Upper lobe of right lung (tissue), 1 donor: ENCODE data around the gene CALCOCO1. TPM values are rescaled to one million over a fixed set of nuclear protein-coding genes. Genes with fewer than 3 reads are reported as not detected.

ENCODE experiments used
- ATAC-seq: fragments of 200-7000 bp; cut with Tn5 transposase; one replicate; pipeline ENCODE4 v1.9.1; 2020; ENCODE audit warnings: mild to moderate bottlenecking, moderate library complexity
- DNase-seq: peaks from one replicate; pipeline ENCODE4 v3.0.0-alpha.2; 2020
- H3K27ac ChIP-seq: fragments of 200-600 bp; one replicate; pipeline ENCODE4 v1.8.0; 2022
- H3K27me3 ChIP-seq: fragments of 200-600 bp; one replicate; pipeline ENCODE4 v1.8.0; 2022; ENCODE audit warnings: mild to moderate bottlenecking
- H3K36me3 ChIP-seq: fragments of 200-600 bp; one replicate; pipeline ENCODE4 v1.8.0; 2022
- H3K4me1 ChIP-seq: fragments of 200-600 bp; one replicate; pipeline ENCODE4 v1.8.0; 2022
- H3K4me3 ChIP-seq: fragments of 200-600 bp; one replicate; pipeline ENCODE4 v1.8.0; 2022; ENCODE audit warnings: mild to moderate bottlenecking
- H3K9me3 ChIP-seq: fragments of 200-600 bp; one replicate; pipeline ENCODE4 v1.8.0; 2022
- CTCF ChIP-seq: fragments of 200-600 bp; IDR thresholded peaks from one replicate; pipeline ENCODE4 v1.8.0; 2022; ENCODE audit warnings: antibody characterized with exemption
- intact Hi-C: fragments of 100-400 bp; cut with DNase I; formaldehyde crosslinking; loops from one replicate; pipeline ENCODE4 v1.11.0; 2022
- long read RNA-seq: library from polyadenylated mRNA; unstranded; transcript quantifications from one replicate; pipeline ENCODE4 v2.0.0, GENCODE V29; 2021
- total RNA-seq: library from RNA; stranded (reverse); fragmentation: NEBNext Ultra II Directional; extraction: Animal tissue kit (Norgen Biotek cat#: 25700); gene quantifications from one replicate; pipeline ENCODE4 v1.2.1, GENCODE V29; 2021
- donor health status: DM: no; HTN: yes; CAD: no; lungs with severe emphysema.

The CALCOCO1 gene, protein sequence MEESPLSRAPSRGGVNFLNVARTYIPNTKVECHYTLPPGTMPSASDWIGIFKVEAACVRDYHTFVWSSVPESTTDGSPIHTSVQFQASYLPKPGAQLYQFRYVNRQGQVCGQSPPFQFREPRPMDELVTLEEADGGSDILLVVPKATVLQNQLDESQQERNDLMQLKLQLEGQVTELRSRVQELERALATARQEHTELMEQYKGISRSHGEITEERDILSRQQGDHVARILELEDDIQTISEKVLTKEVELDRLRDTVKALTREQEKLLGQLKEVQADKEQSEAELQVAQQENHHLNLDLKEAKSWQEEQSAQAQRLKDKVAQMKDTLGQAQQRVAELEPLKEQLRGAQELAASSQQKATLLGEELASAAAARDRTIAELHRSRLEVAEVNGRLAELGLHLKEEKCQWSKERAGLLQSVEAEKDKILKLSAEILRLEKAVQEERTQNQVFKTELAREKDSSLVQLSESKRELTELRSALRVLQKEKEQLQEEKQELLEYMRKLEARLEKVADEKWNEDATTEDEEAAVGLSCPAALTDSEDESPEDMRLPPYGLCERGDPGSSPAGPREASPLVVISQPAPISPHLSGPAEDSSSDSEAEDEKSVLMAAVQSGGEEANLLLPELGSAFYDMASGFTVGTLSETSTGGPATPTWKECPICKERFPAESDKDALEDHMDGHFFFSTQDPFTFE
- total RNA-seq: 191 TPM
- long read RNA-seq, transcript CALCOCO1-218 (15 exons, 2,291 nt): major isoform, 77 of 197 reads
- long read RNA-seq, transcript CALCOCO1-210 (14 exons, 3,888 nt): minor isoform, 10 of 197 reads
- long read RNA-seq, partial matches to known transcripts: 36 of 197 reads
- long read RNA-seq, other reads (novel, unspliced or antisense): 73 of 197 reads

DNA sequence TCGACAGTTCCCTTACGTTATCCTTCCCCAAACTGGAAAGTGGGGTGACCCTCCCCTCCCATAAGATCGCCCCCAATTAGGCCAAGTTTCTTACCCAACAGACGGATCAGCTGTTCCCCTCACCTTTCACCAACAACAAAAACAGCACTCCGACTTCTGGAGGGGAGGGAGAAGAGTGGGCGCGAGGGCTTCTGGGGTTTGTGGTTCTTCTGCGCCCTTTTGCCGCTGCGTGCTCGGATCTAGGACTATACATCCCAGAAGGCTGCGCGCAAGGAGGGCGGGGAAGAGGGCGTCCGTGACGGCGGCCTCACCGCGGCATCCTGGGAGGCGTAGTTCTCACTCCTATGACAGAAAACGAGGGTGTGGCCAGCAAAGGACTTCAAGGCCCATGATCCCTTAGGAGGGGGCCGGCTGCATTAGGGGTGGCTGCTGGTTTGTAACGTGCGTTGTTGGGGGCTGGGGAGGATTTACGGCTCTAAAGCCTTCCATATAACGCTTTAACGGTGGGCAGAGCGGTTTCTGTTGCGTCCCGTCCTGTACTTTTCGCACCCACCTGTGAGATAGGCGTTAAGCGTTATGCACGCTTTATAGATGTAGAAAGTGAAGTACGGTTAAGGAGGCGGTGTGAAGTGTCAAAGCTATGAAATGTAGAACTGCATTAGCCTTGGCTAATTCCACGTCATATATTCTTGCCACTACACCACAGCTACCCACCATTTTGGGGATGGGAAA, at the start of gene CALCOCO1:
CALCOCO1 (minus strand) TSS at position 143 of the 732 bp plus-strand sequence. CDS start 2,210 bp downstream, outside the sequence.
- H3K4me3 ChIP-seq: peak within 1 kb of the TSS; percentile 89
- peaks cover 24% of the 10 kb centered on the region for H3K36me3 ChIP-seq
- intact Hi-C loops: no loop called here
- H3K27ac ChIP-seq: peak within 1 kb of the TSS; percentile 88
- no peaks in the 10 kb centered on the region for H3K9me3 ChIP-seq
- DNase-seq: peak; percentile 99
- peaks cover 21% of the 10 kb centered on the region for H3K4me1 ChIP-seq
- ATAC-seq: peak; percentile 99
- TF ChIP-seq CTCF: no peak
- no peaks in the 10 kb centered on the region for H3K27me3 ChIP-seq

DNA sequence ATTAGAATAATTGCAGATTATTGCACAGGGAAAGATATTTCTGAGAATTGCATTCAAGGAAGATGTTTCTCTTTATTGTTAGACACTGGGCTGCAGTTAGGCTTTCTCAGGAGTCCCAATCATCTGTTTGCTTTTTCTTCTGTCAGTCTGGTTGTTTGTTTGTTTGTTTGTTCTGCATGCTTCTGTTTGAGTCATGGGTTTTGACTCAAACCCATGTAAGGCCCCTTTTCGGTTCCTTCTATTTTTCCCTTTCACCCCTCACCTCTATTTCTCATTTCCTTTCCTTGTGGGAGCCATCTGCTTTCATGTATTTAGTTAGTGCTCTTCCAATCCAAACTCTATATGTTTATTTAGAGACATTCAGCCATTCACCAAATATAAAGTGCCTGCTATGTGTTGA, 49.6 kb upstream of the CALCOCO1 start:
- no peak overlapping the region for H3K27ac ChIP-seq
- TF ChIP-seq CTCF: no peak
- no peaks in the 10 kb centered on the region for H3K4me1 ChIP-seq
- intact Hi-C loops: no loop called here
- no peaks in the 10 kb centered on the region for H3K36me3 ChIP-seq
- peaks cover 20% of the 10 kb centered on the region for H3K27me3 ChIP-seq
- no peak for ATAC-seq
- DNase-seq: no peak
- no peaks in the 10 kb centered on the region for H3K9me3 ChIP-seq
- no peak overlapping the region for H3K4me3 ChIP-seq

- H3K27ac ChIP-seq: no peak overlapping the region
- ATAC-seq (peak; percentile 60), DNase-seq (no peak)
- H3K9me3 ChIP-seq: no peaks in the 10 kb centered on the region
- TF ChIP-seq CTCF: no peak
- no peaks in the 10 kb centered on the region for H3K4me1 ChIP-seq
- intact Hi-C loops: no loop called here
- H3K4me3 ChIP-seq: no peak overlapping the region
- no peaks in the 10 kb centered on the region for H3K36me3 ChIP-seq
- peaks cover 14% of the 10 kb centered on the region for H3K27me3 ChIP-seq
These were observed 48.4 kb upstream of the CALCOCO1 start for GRCh38 chr12:53775478-53776145.

- H3K4me3 ChIP-seq: no peak overlapping the region
- H3K36me3 ChIP-seq: no peaks in the 10 kb centered on the region
- no peak overlapping the region for H3K27ac ChIP-seq
- H3K27me3 ChIP-seq: peaks cover 27% of the 10 kb centered on the region
- no peak for TF ChIP-seq CTCF
- H3K9me3 ChIP-seq: no peaks in the 10 kb centered on the region
- H3K4me1 ChIP-seq: no peaks in the 10 kb centered on the region
- intact Hi-C loops: no loop called here
- ATAC-seq (no peak), DNase-seq (no peak)
These were observed 43.0 kb upstream of the CALCOCO1 start for GRCh38 chr12:53770281-53770680.

DNA sequence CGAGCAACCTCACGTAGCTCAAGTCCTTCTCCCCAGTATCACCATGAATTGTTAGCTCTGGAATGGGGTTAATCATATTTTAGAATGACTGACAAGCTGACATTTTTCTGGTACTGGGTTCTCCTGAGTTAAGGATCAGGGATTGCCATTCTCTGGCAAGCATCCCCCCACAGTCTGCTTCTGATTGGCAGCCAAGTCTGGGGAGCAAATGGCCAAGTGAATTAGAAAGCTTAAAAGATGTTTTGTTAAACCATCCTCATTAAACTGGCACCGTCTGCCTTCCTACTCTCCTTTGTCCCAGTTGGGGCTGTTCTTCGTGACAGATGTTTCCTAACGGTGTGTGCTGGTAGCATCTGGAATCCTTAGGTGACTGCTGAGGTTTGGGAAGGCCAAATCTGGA, 41.7 kb upstream of the CALCOCO1 start:
- no peaks in the 10 kb centered on the region for H3K9me3 ChIP-seq
- ATAC-seq (no peak), DNase-seq (no peak)
- peaks cover 35% of the 10 kb centered on the region for H3K27me3 ChIP-seq
- H3K36me3 ChIP-seq: no peaks in the 10 kb centered on the region
- no peak overlapping the region for H3K27ac ChIP-seq
- no peaks in the 10 kb centered on the region for H3K4me1 ChIP-seq
- H3K4me3 ChIP-seq: no peak overlapping the region
- no peak for TF ChIP-seq CTCF
- intact Hi-C loops: no loop called here
